CD14-positive monocyte (primary cell): Measurements from ENCODE around the gene POMC. TPM values are rescaled to one million over a fixed set of nuclear protein-coding genes. Genes with fewer than 3 reads are reported as not detected.

Experiments
- DNase-seq, 3 donors: peaks; one replicate each; pipeline ENCODE4 v3.0.0-alpha.2; 2011 to 2022
- H2AFZ ChIP-seq: 2 replicates; pipeline ENCODE4 v1.6.0; 2012; ENCODE audit warnings: mild to moderate bottlenecking, low read depth, low read length, inconsistent platforms; ENCODE audit not compliant: insufficient read depth, poor library complexity, severe bottlenecking
- H3K27ac ChIP-seq, 2 donors: 1 replicate in 1 of 2; 2 replicates in 1 of 2; pipeline ENCODE4 v1.5.1; 2012 to 2013; ENCODE audit warnings: low read length in 2 of 2, control low read depth in 1 of 2, inconsistent platforms in 1 of 2, low read depth in 1 of 2, mild to moderate bottlenecking in 1 of 2
- H3K27me3 ChIP-seq, 2 donors: one replicate each; pipeline versions ENCODE4 v1.6.0 to v1.6.1; 2011 to 2013; ENCODE audit warnings: low read length in 2 of 2; ENCODE audit not compliant: control insufficient read depth in 2 of 2, insufficient read depth in 2 of 2
- H3K36me3 ChIP-seq, 2 donors: replicated peaks in 1 of 2; 1 replicate in 1 of 2; 2 replicates in 1 of 2; pipeline versions ENCODE4 v1.5.1 to v1.6.1; 2012 to 2013; ENCODE audit warnings: low read length in 2 of 2, control low read depth in 1 of 2, inconsistent platforms in 1 of 2, mild to moderate bottlenecking in 1 of 2; ENCODE audit not compliant: insufficient read depth in 2 of 2, control insufficient read depth in 1 of 2
- H3K4me1 ChIP-seq, 2 donors: 1 replicate in 1 of 2; 2 replicates in 1 of 2; pipeline versions ENCODE4 v1.5.1 to v1.6.1; 2012 to 2013; ENCODE audit warnings: low read length in 2 of 2, control low read depth in 1 of 2, inconsistent platforms in 1 of 2, mild to moderate bottlenecking in 1 of 2, moderate library complexity in 1 of 2; ENCODE audit not compliant: insufficient read depth in 2 of 2, control insufficient read depth in 1 of 2
- H3K4me2 ChIP-seq: replicated peaks from 2 replicates; pipeline ENCODE3; 2012; ENCODE audit warnings: low read length, moderate library complexity, mild to moderate bottlenecking; ENCODE audit not compliant: poor library complexity, severe bottlenecking; ENCODE audit errors: extremely low read depth
- H3K4me3 ChIP-seq, 3 experiments: fragments of 200-600 bp in 1 of 3; sonication (generic) in 1 of 3; replicated peaks in 1 of 3; 1 replicate in 2 of 3; 2 replicates in 1 of 3; pipeline ENCODE4 v1.5.1; 2011 to 2013; ENCODE audit warnings: low read length in 3 of 3, mild to moderate bottlenecking in 3 of 3, control low read depth in 2 of 3, low read depth in 2 of 3, inconsistent platforms in 1 of 3, moderate library complexity in 1 of 3
- H3K79me2 ChIP-seq: 2 replicates; pipeline ENCODE4 v1.6.0; 2012; ENCODE audit warnings: mild to moderate bottlenecking, control low read depth, inconsistent platforms, low read length, moderate library complexity; ENCODE audit not compliant: insufficient read depth
- H3K9ac ChIP-seq: 2 replicates; pipeline ENCODE4 v1.6.0; 2017; ENCODE audit warnings: low read length, mild to moderate bottlenecking; ENCODE audit not compliant: insufficient read depth, poor library complexity, severe bottlenecking
- H3K9me3 ChIP-seq, 2 donors: replicated peaks in 1 of 2; 1 replicate in 1 of 2; 2 replicates in 1 of 2; pipeline versions ENCODE4 v1.5.1 to v1.6.1; 2012 to 2013; ENCODE audit warnings: low read length in 2 of 2, control low read depth in 1 of 2; ENCODE audit not compliant: control insufficient read depth in 1 of 2, insufficient read depth in 1 of 2
- H4K20me1 ChIP-seq: 2 replicates; pipeline ENCODE4 v1.6.0; 2012; ENCODE audit warnings: mild to moderate bottlenecking, low read length, control low read depth, moderate library complexity; ENCODE audit not compliant: insufficient read depth
- H3K27ac Mint-ChIP-seq, 7 donors: one replicate each; pipeline ENCODE4 v1.8.0; 2020; ENCODE audit warnings: mild to moderate bottlenecking in 7 of 7, mixed read lengths in 7 of 7, moderate library complexity in 6 of 7, inconsistent platforms in 2 of 7
- H3K27me3 Mint-ChIP-seq, 3 donors: one replicate each; pipeline ENCODE4 v1.8.0; 2021 to 2022; ENCODE audit warnings: low read depth in 3 of 3, mild to moderate bottlenecking in 3 of 3, mixed read lengths in 3 of 3, moderate library complexity in 3 of 3, inconsistent platforms in 1 of 3
- H3K36me3 Mint-ChIP-seq, 2 donors: one replicate each; pipeline ENCODE4 v1.8.0; 2020; ENCODE audit warnings: mixed read lengths in 2 of 2, inconsistent platforms in 1 of 2, mild to moderate bottlenecking in 1 of 2
- H3K4me1 Mint-ChIP-seq: one replicate; pipeline ENCODE4 v1.8.0; 2020; ENCODE audit warnings: mild to moderate bottlenecking, mixed read lengths
- H3K4me3 Mint-ChIP-seq, 2 donors: one replicate each; pipeline ENCODE4 v1.8.0; 2020; ENCODE audit warnings: mild to moderate bottlenecking in 2 of 2, mixed read lengths in 2 of 2, moderate library complexity in 1 of 2
- H3K9me3 Mint-ChIP-seq, 7 donors: one replicate each; pipeline ENCODE4 v1.8.0; 2020 to 2022; ENCODE audit warnings: mixed read lengths in 7 of 7, mild to moderate bottlenecking in 6 of 7, moderate library complexity in 6 of 7, inconsistent platforms in 2 of 7
- WGBS: methylation state at CpG from one replicate; pipeline ENCODE4 v1.1.5; 2013; ENCODE audit warnings: missing lambda C conversion rate; ENCODE audit not compliant: insufficient coverage; 5-methylcytosine and 5-hydroxymethylcytosine counted together
- intact Hi-C, 2 donors: fragments of 100-400 bp; cut with micrococcal nuclease; formaldehyde crosslinking; loops; one replicate each; pipeline versions ENCODE4 v1.15.0 to v1.15.1; 2023
- polyA plus RNA-seq, 3 donors: library from polyadenylated mRNA; depleted of rRNA in 1 of 3; unstranded in 2 of 3; stranded (reverse) in 1 of 3; fragments of 300-500 nt in 2 of 3; fragments of >200 nt in 1 of 3; fragmentation: Illumina TruSeq in 2 of 3; gene quantifications; 1 replicate in 2 of 3; 2 replicates in 1 of 3; pipeline ENCODE4 v1.2.3, GENCODE V29; 2012 to 2021
- TF ChIP-seq, protein P1 (sequence below): fragments of 200-600 bp; IDR thresholded peaks from one replicate; pipeline ENCODE4 v1.8.0; 2022; ENCODE audit warnings: antibody characterized with exemption, mild to moderate bottlenecking

The POMC gene
- polyA plus RNA-seq, 3 donors, result 3.5 to 4.7 (median 4.6) TPM

DNA sequence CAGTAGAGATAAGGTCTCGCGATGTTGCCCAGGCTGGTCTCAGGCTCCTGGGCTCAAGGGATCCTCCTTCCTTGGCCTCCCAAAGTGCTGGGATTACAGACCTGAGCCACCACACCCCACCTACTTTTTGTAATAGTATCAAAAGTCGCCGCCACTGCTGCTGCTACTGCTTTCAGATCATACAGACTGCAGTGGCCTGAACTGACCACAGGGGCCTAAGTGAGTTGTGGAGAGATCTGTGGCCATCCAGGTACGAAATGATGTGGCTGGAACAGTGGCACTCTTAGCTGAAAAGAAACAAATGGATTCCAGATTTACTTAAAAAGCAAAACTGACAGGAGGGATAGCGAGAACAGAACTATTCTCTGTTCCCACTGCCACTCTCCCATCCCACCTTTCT, 32.9 kb upstream of the POMC start:
- Histone ChIP-seq H2AFZ (no peak overlapping the region), H3K9ac (no peak overlapping the region), H4K20me1 (no peaks in the 10 kb centered on the region), H3K36me3 (no peaks in the 10 kb centered on the region), H3K27me3 (no peaks in the 10 kb centered on the region), H3K9me3 (no peaks in the 10 kb centered on the region), H3K4me3 (no peak overlapping the region), H3K4me2 (no peak overlapping the region), H3K4me1 (peaks cover 0 to 3% of the 10 kb centered on the region in 2 donors), H3K27ac (no peak overlapping the region), H3K79me2 (no peaks in the 10 kb centered on the region)
- Mint-ChIP-seq H3K27me3 (peaks cover 9 to 15% (median 10%) of the 10 kb centered on the region in 3 donors), H3K9me3 (no peaks in the 10 kb centered on the region), H3K27ac (no peak overlapping the region), H3K4me1 (peaks cover 9% of the 10 kb centered on the region), H3K36me3 (no peaks in the 10 kb centered on the region), H3K4me3 (no peak overlapping the region)
- DNase-seq, result no peak
- WGBS, result 100% methylated on average over 2 of the region's 6 CpGs
- TF ChIP-seq, protein P1, sequence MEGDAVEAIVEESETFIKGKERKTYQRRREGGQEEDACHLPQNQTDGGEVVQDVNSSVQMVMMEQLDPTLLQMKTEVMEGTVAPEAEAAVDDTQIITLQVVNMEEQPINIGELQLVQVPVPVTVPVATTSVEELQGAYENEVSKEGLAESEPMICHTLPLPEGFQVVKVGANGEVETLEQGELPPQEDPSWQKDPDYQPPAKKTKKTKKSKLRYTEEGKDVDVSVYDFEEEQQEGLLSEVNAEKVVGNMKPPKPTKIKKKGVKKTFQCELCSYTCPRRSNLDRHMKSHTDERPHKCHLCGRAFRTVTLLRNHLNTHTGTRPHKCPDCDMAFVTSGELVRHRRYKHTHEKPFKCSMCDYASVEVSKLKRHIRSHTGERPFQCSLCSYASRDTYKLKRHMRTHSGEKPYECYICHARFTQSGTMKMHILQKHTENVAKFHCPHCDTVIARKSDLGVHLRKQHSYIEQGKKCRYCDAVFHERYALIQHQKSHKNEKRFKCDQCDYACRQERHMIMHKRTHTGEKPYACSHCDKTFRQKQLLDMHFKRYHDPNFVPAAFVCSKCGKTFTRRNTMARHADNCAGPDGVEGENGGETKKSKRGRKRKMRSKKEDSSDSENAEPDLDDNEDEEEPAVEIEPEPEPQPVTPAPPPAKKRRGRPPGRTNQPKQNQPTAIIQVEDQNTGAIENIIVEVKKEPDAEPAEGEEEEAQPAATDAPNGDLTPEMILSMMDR, result peak; percentile 40
- intact Hi-C loops, result no loop called here

DNA sequence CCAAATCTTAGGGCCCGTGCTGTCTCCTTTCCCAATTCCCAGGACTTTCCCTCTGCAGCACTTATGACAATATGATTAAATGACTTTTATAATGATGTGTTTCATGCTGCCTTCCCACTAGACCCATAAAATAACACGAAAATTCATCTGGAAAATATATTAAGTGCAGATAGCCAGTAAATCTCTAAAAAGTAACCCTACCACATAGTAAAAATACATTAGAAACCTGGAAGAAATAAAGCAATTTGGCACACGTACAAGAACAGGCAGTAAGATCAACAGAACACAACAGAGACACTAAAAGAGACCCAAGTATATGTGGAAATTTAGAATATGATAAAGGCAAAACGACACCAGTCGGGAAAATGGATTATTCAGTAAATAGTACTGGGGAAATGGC, 30.2 kb upstream of the POMC start:
- TF ChIP-seq, protein P1, result no peak
- DNase-seq, result no peak
- no peak overlapping the region for H3K9ac ChIP-seq
- Mint-ChIP-seq H3K36me3 (no peaks in the 10 kb centered on the region), H3K4me3 (no peak overlapping the region), H3K9me3 (no peaks in the 10 kb centered on the region), H3K4me1 (peaks cover 7% of the 10 kb centered on the region), H3K27me3 (peaks cover 4 to 17% (median 7%) of the 10 kb centered on the region in 3 donors), H3K27ac (no peak overlapping the region)
- peaks cover 0 to 3% of the 10 kb centered on the region in 2 donors for H3K4me1 ChIP-seq
- H3K9me3 ChIP-seq, result no peaks in the 10 kb centered on the region
- no peak overlapping the region for H2AFZ ChIP-seq
- H3K79me2 ChIP-seq, result no peaks in the 10 kb centered on the region
- H3K27me3 ChIP-seq, result no peaks in the 10 kb centered on the region
- no peaks in the 10 kb centered on the region for H3K36me3 ChIP-seq
- no peaks in the 10 kb centered on the region for H4K20me1 ChIP-seq
- H3K4me3 ChIP-seq, result no peak overlapping the region
- no peak overlapping the region for H3K27ac ChIP-seq
- intact Hi-C loops, result no loop called here
- H3K4me2 ChIP-seq, result no peak overlapping the region
- WGBS, result no CpG with 5 or more reads among the region's 5 CpGs
